Fibroblast of skin of abdomen (primary cell): Measurements from ENCODE around the gene LTO1.
A peak's percentile ranks its signal among the peaks of the same experiment; 100 is the strongest.

Experiments used
- DNase-seq: peaks from one replicate; pipeline ENCODE4 v3.0.0-alpha.2; 2013

Gene LTO1

GRCh38 chr11:69674267-69674885 lies 777 bp downstream of the LTO1 start:
- DNase-seq, result peak; percentile 50

- no peak for DNase-seq
These were observed 3.3 kb downstream of the LTO1 start for GRCh38 chr11:69671734-69672465.

DNA sequence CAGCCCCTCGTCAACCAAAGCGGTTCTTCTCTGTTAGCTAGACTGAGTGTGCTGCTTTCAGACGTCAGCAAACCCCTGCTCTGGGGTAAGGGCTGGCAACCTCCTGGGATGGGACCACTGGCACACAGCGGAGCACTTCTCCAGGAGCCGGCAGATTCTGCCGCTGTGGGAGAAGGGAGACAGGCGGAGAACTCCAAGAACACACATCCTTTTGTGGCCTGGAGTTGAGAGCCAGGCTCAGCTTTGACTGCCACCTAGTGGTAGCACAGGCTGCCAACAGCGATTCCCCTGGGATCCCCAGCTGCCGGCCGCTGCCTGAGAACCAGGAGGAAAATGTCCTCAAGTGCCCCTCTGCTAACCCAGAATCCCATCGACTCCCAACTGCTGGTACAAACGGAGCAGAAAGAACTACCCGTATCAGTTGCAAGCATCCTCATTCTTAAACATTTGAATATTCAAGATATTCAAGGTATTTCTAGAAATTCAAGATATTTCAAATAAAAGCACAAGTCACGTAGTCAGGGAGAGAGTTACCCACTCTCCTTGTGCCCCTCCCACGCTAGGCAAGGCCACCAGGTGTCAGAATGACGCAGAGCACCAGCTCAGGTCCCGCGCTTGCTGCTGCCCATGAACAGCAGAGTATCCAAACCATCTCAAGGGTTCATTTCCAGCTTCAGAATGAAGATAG lies 4.9 kb downstream of the LTO1 start:
- DNase-seq, result peak; percentile 80

DNA sequence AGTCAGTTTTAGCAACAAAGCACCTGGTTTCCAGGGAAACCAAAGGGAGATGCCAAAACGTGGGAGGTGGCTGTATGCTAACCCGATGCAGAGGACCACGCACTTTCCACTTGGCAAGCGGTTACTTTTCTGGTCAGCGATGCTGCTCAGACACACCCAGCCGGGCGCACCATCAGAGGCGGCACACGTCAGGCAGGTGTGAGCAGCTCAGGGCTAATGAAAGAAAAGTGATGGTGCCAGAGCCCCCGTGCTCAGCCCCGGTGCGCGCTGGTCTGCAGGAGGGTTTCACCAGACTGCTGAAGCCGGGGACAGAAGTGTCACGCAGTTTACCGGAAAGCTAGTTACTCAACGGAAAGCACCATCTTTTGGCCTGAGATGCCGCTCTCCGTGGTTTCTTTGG lies 5.7 kb downstream of the LTO1 start:
- DNase-seq, result no peak

DNA sequence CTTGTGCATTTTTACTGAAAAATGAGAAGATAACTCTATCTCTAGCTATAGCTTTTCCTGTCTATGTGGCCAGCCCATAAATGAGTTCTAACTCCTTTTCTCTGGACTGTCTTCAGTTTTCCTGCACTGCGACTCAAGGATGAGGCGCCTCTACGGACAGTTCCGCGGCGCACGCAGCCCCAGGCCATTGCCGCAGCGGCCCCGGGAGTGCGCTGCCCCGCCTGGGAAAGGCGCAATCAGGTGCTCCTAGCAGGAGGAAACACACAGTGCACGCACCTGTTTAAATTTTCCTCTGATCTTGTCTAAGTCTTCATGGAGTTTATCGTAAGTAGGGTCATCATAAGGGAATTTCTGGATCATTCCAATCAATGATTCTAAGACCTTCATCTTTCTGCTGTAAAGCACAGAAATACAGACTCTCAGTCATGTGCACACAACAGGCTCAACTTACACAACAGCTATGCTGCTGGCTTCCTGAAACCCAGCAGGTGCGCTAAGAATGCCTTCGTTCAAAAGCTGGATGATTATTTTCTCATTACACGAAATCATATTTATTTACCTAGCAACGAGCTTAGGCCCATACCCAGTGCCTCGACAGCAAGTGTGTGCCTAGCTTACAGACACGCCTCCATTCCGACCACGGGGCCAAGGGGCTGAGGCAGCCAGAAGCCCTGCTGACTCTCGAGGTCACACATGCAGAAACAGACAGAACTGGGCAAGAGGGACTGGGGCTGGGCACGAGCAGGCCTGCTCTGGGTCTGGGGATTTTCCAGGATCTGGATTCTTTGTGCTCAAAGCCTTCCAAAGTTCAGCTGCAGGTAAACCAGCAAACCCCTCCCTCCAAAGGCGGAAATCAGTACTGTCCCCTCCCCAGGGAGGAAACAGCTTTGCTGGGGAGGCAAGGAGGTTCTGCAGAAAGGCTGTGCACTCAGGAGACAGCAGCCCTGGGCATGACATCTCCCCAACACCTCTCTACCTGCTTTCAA lies 7.2 kb downstream of the LTO1 start:
- DNase-seq, result no peak

DNA sequence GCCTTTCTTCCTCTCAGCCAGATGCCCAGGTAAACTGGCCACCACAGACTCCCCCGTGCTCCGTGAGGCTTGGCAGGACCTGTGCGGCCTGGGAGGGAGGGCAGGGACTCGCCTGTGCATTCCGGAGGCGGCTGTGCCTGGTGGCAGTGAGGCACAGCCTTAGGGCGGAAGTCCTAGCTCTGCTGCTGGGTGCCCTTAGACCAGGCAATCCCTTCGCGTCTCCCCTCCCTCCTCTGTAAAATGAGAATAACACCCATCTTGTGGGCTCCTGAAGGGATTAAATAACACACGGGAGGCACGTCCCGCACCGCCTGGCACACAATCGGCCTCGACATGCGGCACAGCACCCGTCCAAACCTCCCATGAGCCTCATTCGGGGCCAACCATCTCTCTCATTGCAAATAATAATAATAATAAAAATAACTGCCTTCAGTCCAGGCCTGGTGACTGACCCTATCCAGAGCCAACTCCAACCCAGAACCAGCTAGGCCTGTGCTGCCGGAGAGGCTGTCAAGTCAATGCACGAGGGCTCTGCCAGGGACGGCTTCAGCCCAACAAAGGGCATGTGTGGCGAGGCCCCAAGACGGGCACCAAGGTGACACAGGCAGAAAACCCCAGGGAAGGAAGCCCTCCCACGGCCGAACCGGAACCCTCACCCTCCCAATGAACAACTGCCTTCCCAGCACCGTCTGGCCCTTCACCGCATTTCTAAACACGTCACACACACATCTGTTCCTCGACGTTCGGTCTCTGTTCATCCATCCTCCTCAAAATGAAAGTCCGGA lies 8.2 kb downstream of the LTO1 start:
- DNase-seq, result no peak

DNA sequence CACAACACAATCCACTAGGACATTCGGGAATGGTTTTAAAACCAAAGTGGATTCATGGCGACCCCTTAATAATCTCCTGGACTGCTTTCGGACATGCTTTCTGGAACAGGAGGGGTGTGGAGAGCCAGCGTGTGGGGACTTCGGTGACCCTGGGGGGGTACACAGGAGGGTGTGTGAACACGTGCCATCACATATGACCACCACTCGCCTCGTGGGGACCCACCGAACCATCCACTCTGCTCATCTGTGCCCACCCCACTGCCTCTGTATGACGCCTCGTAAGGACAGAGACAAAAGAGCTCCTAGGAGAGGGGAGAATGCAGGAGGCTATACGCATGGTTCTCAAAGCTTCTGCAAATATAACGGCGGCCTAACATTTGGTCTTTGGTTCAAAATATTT lies 8.9 kb downstream of the LTO1 start:
- DNase-seq, result no peak

DNA sequence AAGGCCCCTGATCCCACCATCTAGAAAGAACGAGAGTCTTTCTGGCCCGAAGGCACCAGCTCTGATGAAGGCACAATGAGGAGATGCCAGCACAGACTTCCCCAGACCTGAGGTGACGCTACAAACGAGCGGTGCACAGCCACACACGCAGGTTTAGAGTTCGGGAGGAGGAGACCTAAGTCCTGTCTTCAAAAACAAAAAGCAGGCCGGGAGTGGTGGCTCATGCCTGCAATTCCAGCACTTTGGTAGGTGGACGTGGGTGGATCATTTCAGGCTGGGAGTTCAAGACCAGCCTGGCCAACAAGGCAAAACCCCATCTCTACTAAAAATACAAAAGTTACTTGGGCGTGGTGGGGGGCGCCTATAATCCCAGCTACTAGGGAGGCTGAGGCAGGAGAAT lies 9.5 kb downstream of the LTO1 start:
- no peak for DNase-seq

DNA sequence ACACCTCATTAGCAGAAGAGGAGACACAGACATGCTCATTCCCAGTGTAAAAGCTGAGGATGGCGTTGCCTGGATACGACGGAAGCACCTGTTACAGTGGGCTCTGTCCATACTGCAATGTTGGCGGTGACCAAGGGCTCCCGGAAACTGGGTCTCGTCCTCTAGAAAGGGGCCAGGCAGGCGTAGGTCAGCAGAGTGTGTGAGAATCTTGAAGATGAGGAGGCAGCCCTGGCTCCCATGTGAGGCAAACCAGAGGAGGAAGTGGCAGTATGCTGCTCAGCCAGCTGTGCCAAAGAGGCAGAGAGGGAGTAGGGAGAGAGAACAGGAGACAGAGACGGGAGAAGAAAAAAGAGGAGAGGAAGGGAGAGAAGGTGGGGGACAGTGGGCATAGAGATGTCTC lies 10.3 kb downstream of the LTO1 start:
- no peak for DNase-seq

- DNase-seq, result no peak
These were observed 10.9 kb downstream of the LTO1 start for GRCh38 chr11:69664103-69664775.

- no peak for DNase-seq
These were observed 11.8 kb downstream of the LTO1 start for GRCh38 chr11:69663326-69663725.

GRCh38 chr11:69662806-69663205 lies 12.3 kb downstream of the LTO1 start:
- DNase-seq, result no peak

- DNase-seq, result no peak
These were observed 13.0 kb downstream of the LTO1 start for GRCh38 chr11:69662021-69662698.

DNA sequence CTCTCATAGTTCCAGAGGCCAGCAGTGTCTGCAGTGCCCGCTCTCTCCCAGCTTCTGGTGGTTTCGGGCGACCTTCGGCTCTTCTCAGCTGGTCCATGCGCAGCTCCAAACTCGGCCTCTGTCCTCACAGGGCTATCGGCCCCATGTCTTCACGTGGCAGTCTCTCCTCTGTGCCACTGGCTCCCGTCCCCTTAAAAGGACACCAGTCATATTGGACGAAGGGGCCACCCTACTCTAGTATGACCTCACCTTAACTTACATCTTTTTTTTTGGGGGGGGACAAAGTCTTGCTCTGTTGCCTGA lies 13.8 kb downstream of the LTO1 start:
- no peak for DNase-seq

GRCh38 chr11:69660001-69660500 lies 15.1 kb downstream of the LTO1 start:
- DNase-seq, result no peak

DNA sequence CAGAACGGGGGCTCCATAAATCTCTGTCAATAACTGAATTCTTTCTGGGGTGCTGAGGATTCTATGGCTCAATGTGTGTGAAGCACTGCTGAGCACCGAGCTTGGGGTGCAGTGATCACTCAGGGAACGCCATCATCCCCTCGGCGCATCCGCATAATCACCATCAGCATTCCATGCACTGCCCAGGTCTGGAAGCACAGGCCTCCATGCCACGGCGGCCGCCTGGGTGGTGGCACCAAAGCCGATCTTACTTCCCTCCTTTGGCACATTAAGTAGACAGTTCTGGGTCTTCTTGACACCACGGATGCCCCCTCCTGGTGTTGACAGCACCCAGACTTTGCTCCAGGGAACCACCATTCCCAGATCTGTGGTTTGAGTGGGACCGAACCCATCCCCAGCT lies 15.6 kb downstream of the LTO1 start:
- DNase-seq, result no peak

GRCh38 chr11:69658626-69659450 lies 16.3 kb downstream of the LTO1 start:
- no peak for DNase-seq

GRCh38 chr11:69657911-69658625 lies 17.1 kb downstream of the LTO1 start:
- DNase-seq, result peak; percentile 51

- no peak for DNase-seq
These were observed 17.7 kb downstream of the LTO1 start for GRCh38 chr11:69657456-69657910.
